HL-60 (cell line): Measurements from ENCODE around the gene UST.

Source experiments
- DNase-seq, 2 experiments: peaks; one replicate each; pipeline ENCODE4 v3.0.0-alpha.2; 2010 to 2020; ENCODE audit warnings: low read depth in 1 of 2, low spot score in 1 of 2
- H3K27ac ChIP-seq: fragments of 250-450 bp; sonication (Bioruptor Pico); replicated peaks from 2 replicates; pipeline ENCODE4 v1.5.1; 2020; ENCODE audit warnings: mild to moderate bottlenecking, moderate library complexity
- H3K27me3 ChIP-seq: fragments of 250-450 bp; sonication (Bioruptor Pico); 2 replicates; pipeline ENCODE4 v1.5.1; 2021; ENCODE audit warnings: mild to moderate bottlenecking, moderate library complexity; ENCODE audit not compliant: insufficient read depth, poor library complexity, severe bottlenecking
- H3K4me3 ChIP-seq: replicated peaks from 2 replicates; pipeline ENCODE4 v1.5.1; 2011; ENCODE audit warnings: mild to moderate bottlenecking, control low read depth, low read length; ENCODE audit not compliant: insufficient read depth
- CTCF ChIP-seq: IDR thresholded peaks from one replicate; pipeline ENCODE4 v1.5.1; 2011; ENCODE audit warnings: low read length, control low read depth, inconsistent platforms; ENCODE audit not compliant: insufficient read depth
- GABPA ChIP-seq: IDR thresholded peaks from 2 replicates; pipeline ENCODE4 v1.6.1; 2012; ENCODE audit warnings: low read depth
- POLR2AphosphoS5 ChIP-seq: IDR thresholded peaks from 2 replicates; pipeline ENCODE4 v1.6.1; 2012; ENCODE audit warnings: low read depth
- REST ChIP-seq: IDR thresholded peaks from 2 replicates; pipeline ENCODE4 v1.6.1; 2012; ENCODE audit warnings: low read depth; ENCODE audit not compliant: insufficient replicate concordance
- SPI1 ChIP-seq: IDR thresholded peaks from 2 replicates; pipeline ENCODE4 v1.6.1; 2012; ENCODE audit warnings: low read depth, mild to moderate bottlenecking, borderline replicate concordance

Gene UST

GRCh38 chr6:149080511-149080910, 333.7 kb downstream of the UST start:
- Histone ChIP-seq H3K27ac (no peak overlapping the region), H3K4me3 (no peak overlapping the region), H3K27me3 (peaks cover 2% of the 10 kb centered on the region)
- no peak for DNase-seq
- TF ChIP-seq REST, result no peak
- no peak for TF ChIP-seq CTCF
- no peak for TF ChIP-seq POLR2AphosphoS5
- TF ChIP-seq SPI1, result no peak
- TF ChIP-seq GABPA, result no peak

GRCh38 chr6:149081281-149081680, 334.5 kb downstream of the UST start:
- no peak overlapping the region for H3K27ac ChIP-seq
- peaks cover 2% of the 10 kb centered on the region for H3K27me3 ChIP-seq
- no peak overlapping the region for H3K4me3 ChIP-seq
- TF ChIP-seq GABPA (no peak), CTCF (no peak), SPI1 (no peak), POLR2AphosphoS5 (no peak), REST (no peak)
- DNase-seq, result no peak

GRCh38 chr6:149082320-149082719, 335.5 kb downstream of the UST start:
- Histone ChIP-seq H3K27ac (no peak overlapping the region), H3K4me3 (no peak overlapping the region), H3K27me3 (peaks cover 2% of the 10 kb centered on the region)
- DNase-seq, result peak; percentile 41 to 75
- TF ChIP-seq GABPA (no peak), CTCF (peak; percentile 38), POLR2AphosphoS5 (no peak)

- Histone ChIP-seq H3K27ac (no peak overlapping the region), H3K4me3 (no peak overlapping the region), H3K27me3 (peaks cover 2% of the 10 kb centered on the region)
- DNase-seq, result no peak
- TF ChIP-seq REST, result no peak
- TF ChIP-seq SPI1, result no peak
- no peak for TF ChIP-seq POLR2AphosphoS5
- TF ChIP-seq GABPA, result no peak
- TF ChIP-seq CTCF, result no peak
Observed at GRCh38 chr6:149084026-149084425, 337.2 kb downstream of the UST start.
